ENCODE results near the gene IQGAP1. TPM values are rescaled to one million over a fixed set of nuclear protein-coding genes. Genes with fewer than 3 reads are reported as not detected.

IQGAP1 gene
- polyA plus RNA-seq, 1 donor (not counting 4 experiments of a cell fraction or from before 2014, with no cell fraction given) = 310 TPM

GRCh38 chr15:90400005-90400758 lies 12.1 kb downstream of the IQGAP1 start:
- Histone ChIP-seq H2AFZ (ENCODE audit: control insufficient read depth, low read length) (no peak overlapping the region), H3K9me1 (ENCODE audit: control insufficient read depth, extremely low read depth, insufficient read depth, low read length) (peaks cover 4% of the 10 kb centered on the region), H3K9ac (ENCODE audit: control insufficient read depth, extremely low read depth, insufficient read depth, low read length) (peak overlapping the region; percentile 64), H3K36me3 (ENCODE audit: control insufficient read depth in 2 of 2, extremely low read depth in 1 of 2, insufficient read depth in 2 of 2, low read length in 2 of 2) (peaks cover 0 to 12% of the 10 kb centered on the region in 2 experiments), H3K9me3 (ENCODE audit: control insufficient read depth, low read depth, low read length) (no peaks in the 10 kb centered on the region), H3K4me3 (ENCODE audit: control insufficient read depth in 2 of 3, extremely low read depth in 1 of 3, insufficient read depth in 2 of 3, low read depth in 1 of 3, low read length in 3 of 3) (peak overlapping the region in 2 of 3 experiments; percentile 17 to 51), H3K79me2 (ENCODE audit: control insufficient read depth, insufficient read depth, low read length) (peaks cover 94% of the 10 kb centered on the region), H4K20me1 (ENCODE audit: control insufficient read depth, extremely low read depth, insufficient read depth, low read length) (peaks cover 10% of the 10 kb centered on the region), H3K27me3 (ENCODE audit: control insufficient read depth, extremely low read depth, insufficient read depth, low read length) (no peaks in the 10 kb centered on the region), H3K4me1 (ENCODE audit: control insufficient read depth, extremely low read depth, insufficient read depth, low read length) (peaks cover 54% of the 10 kb centered on the region), H3K27ac (ENCODE audit: control insufficient read depth, insufficient read depth, low read length) (peak overlapping the region; percentile 90), H3K4me2 (ENCODE audit: control insufficient read depth, extremely low read depth, insufficient read depth, low read depth, low read length) (peak overlapping the region; percentile 69)
- no peak for FAIRE-seq
- DNase-seq (ENCODE audit: low read depth, low spot score) = no peak
- no peak for TF ChIP-seq EZH2 (IDR thresholded peaks at IDR 0.05; ENCODE audit: low read length)
- TF ChIP-seq, protein P1, sequence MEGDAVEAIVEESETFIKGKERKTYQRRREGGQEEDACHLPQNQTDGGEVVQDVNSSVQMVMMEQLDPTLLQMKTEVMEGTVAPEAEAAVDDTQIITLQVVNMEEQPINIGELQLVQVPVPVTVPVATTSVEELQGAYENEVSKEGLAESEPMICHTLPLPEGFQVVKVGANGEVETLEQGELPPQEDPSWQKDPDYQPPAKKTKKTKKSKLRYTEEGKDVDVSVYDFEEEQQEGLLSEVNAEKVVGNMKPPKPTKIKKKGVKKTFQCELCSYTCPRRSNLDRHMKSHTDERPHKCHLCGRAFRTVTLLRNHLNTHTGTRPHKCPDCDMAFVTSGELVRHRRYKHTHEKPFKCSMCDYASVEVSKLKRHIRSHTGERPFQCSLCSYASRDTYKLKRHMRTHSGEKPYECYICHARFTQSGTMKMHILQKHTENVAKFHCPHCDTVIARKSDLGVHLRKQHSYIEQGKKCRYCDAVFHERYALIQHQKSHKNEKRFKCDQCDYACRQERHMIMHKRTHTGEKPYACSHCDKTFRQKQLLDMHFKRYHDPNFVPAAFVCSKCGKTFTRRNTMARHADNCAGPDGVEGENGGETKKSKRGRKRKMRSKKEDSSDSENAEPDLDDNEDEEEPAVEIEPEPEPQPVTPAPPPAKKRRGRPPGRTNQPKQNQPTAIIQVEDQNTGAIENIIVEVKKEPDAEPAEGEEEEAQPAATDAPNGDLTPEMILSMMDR (optimal IDR thresholded peaks at IDR 0.05 in 1 of 3, IDR thresholded peaks at IDR 0.05 in 1 of 3, conservative IDR thresholded peaks at IDR 0.05 in 1 of 3; ENCODE audit: extremely low read depth in 1 of 3, insufficient read depth in 2 of 3, low read length in 3 of 3) = no peak
- dilution Hi-C loops (cut with MboI; ENCODE audit: extremely low pct_ligation_motif_present, low sequenced_read_pairs) = no loop called here

DNA sequence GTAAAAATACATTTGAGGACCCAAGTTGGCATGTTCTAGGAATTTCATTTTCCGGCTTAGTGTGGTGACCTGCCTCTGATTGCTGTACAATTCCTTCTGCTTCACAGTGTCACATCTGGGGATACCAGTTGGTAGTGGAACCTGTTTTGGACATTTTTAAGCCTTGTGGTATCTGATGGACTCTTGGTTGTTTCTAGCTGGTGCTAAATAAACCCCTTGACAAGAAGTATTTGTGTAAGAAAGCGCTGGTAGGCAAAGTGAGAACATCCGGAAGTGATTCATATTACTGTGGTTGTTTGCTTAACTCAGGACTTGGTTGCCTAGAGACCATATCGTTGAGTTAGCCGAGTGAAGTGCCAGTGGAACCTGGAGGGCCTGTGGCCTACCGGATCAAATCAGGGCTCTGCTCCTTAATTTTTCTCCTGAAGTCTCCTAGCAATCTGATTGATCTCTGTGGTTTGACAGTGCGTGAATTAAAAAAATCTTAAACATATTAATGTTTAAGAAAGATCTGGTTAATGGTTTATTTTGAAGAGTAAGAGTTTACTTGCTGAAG lies 12.8 kb downstream of the IQGAP1 start:
- FAIRE-seq (peak; percentile 89), DNase-seq (ENCODE audit: low read depth, low spot score) (peak; percentile 73)
- Histone ChIP-seq H3K9ac (ENCODE audit: control insufficient read depth, extremely low read depth, insufficient read depth, low read length) (peak overlapping the region; percentile 64), H3K9me1 (ENCODE audit: control insufficient read depth, extremely low read depth, insufficient read depth, low read length) (peaks cover 4% of the 10 kb centered on the region), H3K27ac (ENCODE audit: control insufficient read depth, insufficient read depth, low read length) (peak overlapping the region; percentile 90), H3K27me3 (ENCODE audit: control insufficient read depth, extremely low read depth, insufficient read depth, low read length) (no peaks in the 10 kb centered on the region), H3K4me1 (ENCODE audit: control insufficient read depth, extremely low read depth, insufficient read depth, low read length) (peaks cover 51% of the 10 kb centered on the region), H3K9me3 (ENCODE audit: control insufficient read depth, low read depth, low read length) (no peaks in the 10 kb centered on the region), H3K36me3 (ENCODE audit: control insufficient read depth in 2 of 2, extremely low read depth in 1 of 2, insufficient read depth in 2 of 2, low read length in 2 of 2) (peaks cover 0 to 9% of the 10 kb centered on the region in 2 experiments), H4K20me1 (ENCODE audit: control insufficient read depth, extremely low read depth, insufficient read depth, low read length) (peaks cover 11% of the 10 kb centered on the region), H3K4me3 (ENCODE audit: control insufficient read depth in 2 of 3, extremely low read depth in 1 of 3, insufficient read depth in 2 of 3, low read depth in 1 of 3, low read length in 3 of 3) (peak overlapping the region in 2 of 3 experiments; percentile 51), H3K4me2 (ENCODE audit: control insufficient read depth, extremely low read depth, insufficient read depth, low read depth, low read length) (peak overlapping the region; percentile 69), H3K79me2 (ENCODE audit: control insufficient read depth, insufficient read depth, low read length) (peaks cover 95% of the 10 kb centered on the region), H2AFZ (ENCODE audit: control insufficient read depth, low read length) (no peak overlapping the region)
- TF ChIP-seq EZH2 (IDR thresholded peaks at IDR 0.05; ENCODE audit: low read length) = no peak
- TF ChIP-seq, protein P1 (optimal IDR thresholded peaks at IDR 0.05 in 1 of 3, IDR thresholded peaks at IDR 0.05 in 1 of 3, conservative IDR thresholded peaks at IDR 0.05 in 1 of 3; ENCODE audit: extremely low read depth in 1 of 3, insufficient read depth in 2 of 3, low read length in 3 of 3) = no peak
- dilution Hi-C loops (cut with MboI; ENCODE audit: extremely low pct_ligation_motif_present, low sequenced_read_pairs) = no loop called here
